Measurements from ENCODE around the gene USH1C.

Gene USH1C

GRCh38 chr11:17547051-17547577 is 2.9 kb upstream of the USH1C start, which contains the start of gene OTOG:
Gene OTOG, plus strand, starts transcription at chr11:17547259. Its CDS starts 114 bp downstream, at chr11:17547373.
- DNase-seq (ENCODE audit: low read depth in 2 of 2) = no peak

- no peak for DNase-seq (ENCODE audit: low read depth in 2 of 2)
Measured at GRCh38 chr11:17546240-17546639, 2.0 kb upstream of the USH1C start.

- DNase-seq (ENCODE audit: low read depth in 2 of 2) = no peak
Measured at GRCh38 chr11:17543574-17544180, 539 bp downstream of the USH1C start.

GRCh38 chr11:17543041-17543440 is 1.2 kb downstream of the USH1C start:
- DNase-seq (ENCODE audit: low read depth in 2 of 2) = no peak

GRCh38 chr11:17542249-17542648 is 2.0 kb downstream of the USH1C start:
- DNase-seq (ENCODE audit: low read depth in 2 of 2) = no peak

GRCh38 chr11:17541330-17541885 is 2.8 kb downstream of the USH1C start:
- no peak for DNase-seq (ENCODE audit: low read depth in 2 of 2)

GRCh38 chr11:17540807-17541206 is 3.4 kb downstream of the USH1C start:
- DNase-seq (ENCODE audit: low read depth in 2 of 2) = no peak

GRCh38 chr11:17538731-17539130 is 5.5 kb downstream of the USH1C start:
- DNase-seq (ENCODE audit: low read depth in 2 of 2) = no peak

GRCh38 chr11:17538054-17538453 is 6.2 kb downstream of the USH1C start:
- no peak for DNase-seq (ENCODE audit: low read depth in 2 of 2)

GRCh38 chr11:17537261-17537660 is 7.0 kb downstream of the USH1C start:
- no peak for DNase-seq (ENCODE audit: low read depth in 2 of 2)

- no peak for DNase-seq (ENCODE audit: low read depth in 2 of 2)
Measured at GRCh38 chr11:17535488-17535887, 8.7 kb downstream of the USH1C start.

- no peak for DNase-seq (ENCODE audit: low read depth in 2 of 2)
Measured at GRCh38 chr11:17533778-17534415, 10.3 kb downstream of the USH1C start.

GRCh38 chr11:17533341-17533740 is 10.9 kb downstream of the USH1C start:
- no peak for DNase-seq (ENCODE audit: low read depth in 2 of 2)

- no peak for DNase-seq (ENCODE audit: low read depth in 2 of 2)
Measured at GRCh38 chr11:17532784-17533183, 11.4 kb downstream of the USH1C start.

GRCh38 chr11:17531636-17532113 is 12.5 kb downstream of the USH1C start:
- DNase-seq (ENCODE audit: low read depth in 2 of 2) = no peak

GRCh38 chr11:17531071-17531600 is 13.1 kb downstream of the USH1C start:
- no peak for DNase-seq (ENCODE audit: low read depth in 2 of 2)

GRCh38 chr11:17529844-17530185 is 14.4 kb downstream of the USH1C start:
- no peak for DNase-seq (ENCODE audit: low read depth in 2 of 2)

- no peak for DNase-seq (ENCODE audit: low read depth in 2 of 2)
Measured at GRCh38 chr11:17528906-17529843, 15.0 kb downstream of the USH1C start.

- peak; percentile 12 to 48 for DNase-seq (ENCODE audit: low read depth in 2 of 2)
Measured at GRCh38 chr11:17528181-17528691, 16.0 kb downstream of the USH1C start.

GRCh38 chr11:17527628-17527995 is 16.6 kb downstream of the USH1C start:
- DNase-seq (ENCODE audit: low read depth in 2 of 2) = no peak

- no peak for DNase-seq (ENCODE audit: low read depth in 2 of 2)
Measured at GRCh38 chr11:17526931-17527627, 17.1 kb downstream of the USH1C start.
